Measurements from ENCODE around the gene CAV3.

CAV3 gene

DNA sequence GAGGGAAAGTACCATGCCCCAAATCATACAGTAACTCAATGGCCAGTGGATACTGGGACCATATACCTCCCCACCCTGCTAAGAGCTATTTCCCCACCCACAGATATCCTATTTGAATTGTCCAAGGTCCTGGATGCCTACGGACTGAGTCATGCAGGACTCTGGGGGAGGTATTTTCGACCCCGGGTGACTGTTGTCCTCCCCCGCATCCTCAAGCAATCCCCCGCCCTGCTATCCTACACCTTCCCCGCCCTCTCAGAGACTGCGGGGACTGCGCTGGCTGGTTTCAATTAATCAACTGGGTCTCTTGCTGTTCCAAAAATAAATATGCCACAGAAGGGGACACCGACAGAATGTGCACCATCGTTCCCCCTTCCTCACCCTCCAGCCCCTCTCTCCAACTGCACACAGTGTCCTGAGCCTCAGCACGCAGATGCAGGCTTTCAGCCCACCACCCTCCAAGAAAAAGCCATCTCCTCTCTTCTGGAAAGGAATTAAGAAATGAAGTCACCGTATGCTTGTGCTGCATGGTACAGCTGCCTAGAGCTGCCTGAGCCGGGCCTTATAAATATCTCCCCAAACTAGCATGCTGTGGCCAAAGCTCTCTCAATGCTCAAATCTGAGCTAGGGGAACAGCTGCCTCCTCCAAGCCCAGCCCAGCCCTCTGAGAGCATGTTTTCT, 8.1 kb downstream of the CAV3 start (continued):
- TF ChIP-seq, protein P1, sequence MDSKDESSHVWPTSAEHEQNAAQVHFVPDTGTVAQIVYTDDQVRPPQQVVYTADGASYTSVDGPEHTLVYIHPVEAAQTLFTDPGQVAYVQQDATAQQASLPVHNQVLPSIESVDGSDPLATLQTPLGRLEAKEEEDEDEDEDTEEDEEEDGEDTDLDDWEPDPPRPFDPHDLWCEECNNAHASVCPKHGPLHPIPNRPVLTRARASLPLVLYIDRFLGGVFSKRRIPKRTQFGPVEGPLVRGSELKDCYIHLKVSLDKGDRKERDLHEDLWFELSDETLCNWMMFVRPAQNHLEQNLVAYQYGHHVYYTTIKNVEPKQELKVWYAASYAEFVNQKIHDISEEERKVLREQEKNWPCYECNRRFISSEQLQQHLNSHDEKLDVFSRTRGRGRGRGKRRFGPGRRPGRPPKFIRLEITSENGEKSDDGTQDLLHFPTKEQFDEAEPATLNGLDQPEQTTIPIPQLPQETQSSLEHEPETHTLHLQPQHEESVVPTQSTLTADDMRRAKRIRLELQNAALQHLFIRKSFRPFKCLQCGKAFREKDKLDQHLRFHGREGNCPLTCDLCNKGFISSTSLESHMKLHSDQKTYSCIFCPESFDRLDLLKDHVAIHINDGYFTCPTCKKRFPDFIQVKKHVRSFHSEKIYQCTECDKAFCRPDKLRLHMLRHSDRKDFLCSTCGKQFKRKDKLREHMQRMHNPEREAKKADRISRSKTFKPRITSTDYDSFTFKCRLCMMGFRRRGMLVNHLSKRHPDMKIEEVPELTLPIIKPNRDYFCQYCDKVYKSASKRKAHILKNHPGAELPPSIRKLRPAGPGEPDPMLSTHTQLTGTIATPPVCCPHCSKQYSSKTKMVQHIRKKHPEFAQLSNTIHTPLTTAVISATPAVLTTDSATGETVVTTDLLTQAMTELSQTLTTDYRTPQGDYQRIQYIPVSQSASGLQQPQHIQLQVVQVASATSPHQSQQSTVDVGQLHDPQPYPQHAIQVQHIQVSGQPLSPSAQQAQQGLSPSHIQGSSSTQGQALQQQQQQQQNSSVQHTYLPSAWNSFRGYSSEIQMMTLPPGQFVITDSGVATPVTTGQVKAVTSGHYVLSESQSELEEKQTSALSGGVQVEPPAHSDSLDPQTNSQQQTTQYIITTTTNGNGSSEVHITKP (tag by site-specific recombination; IDR thresholded peaks at IDR 0.05) = peak; percentile 96
- TF ChIP-seq PRDM1 (tag by site-specific recombination; IDR thresholded peaks at IDR 0.05) (no peak), EGR2 (tag by site-specific recombination; IDR thresholded peaks at IDR 0.05; ENCODE audit: low read depth) (peak; percentile 96), ZNF221 (tag by site-specific recombination; IDR thresholded peaks at IDR 0.05; ENCODE audit: borderline replicate concordance) (no peak), ZNF184 (tag by site-specific recombination; IDR thresholded peaks at IDR 0.05) (no peak), ZNF624 (tag by site-specific recombination; IDR thresholded peaks at IDR 0.05) (no peak), ZNF133 (tag by site-specific recombination; IDR thresholded peaks at IDR 0.05) (no peak), KLF9 (tag by site-specific recombination; IDR thresholded peaks at IDR 0.05; ENCODE audit: low read depth) (no peak; the same call in 1 of the 2 replicates), ZFP3 (tag by site-specific recombination; IDR thresholded peaks at IDR 0.05; ENCODE audit: low read depth) (no peak), ZNF544 (tag by site-specific recombination; IDR thresholded peaks at IDR 0.05) (no peak), ZFHX2 (tag by site-specific recombination; conservative IDR thresholded peaks at IDR 0.05) (peak; percentile 98), ZNF571 (tag by site-specific recombination; IDR thresholded peaks at IDR 0.05) (no peak), SCRT2 (tag by site-specific recombination; IDR thresholded peaks at IDR 0.05) (no peak), ZNF404 (tag by site-specific recombination; IDR thresholded peaks at IDR 0.05) (no peak), IKZF3 (tag by site-specific recombination; IDR thresholded peaks at IDR 0.05) (no peak), ZNF335 (tag by site-specific recombination; conservative IDR thresholded peaks at IDR 0.05) (peak; percentile 78), BCL11A (tag by site-specific recombination; IDR thresholded peaks at IDR 0.05; ENCODE audit: low read depth) (peak; percentile 59; the same call in 1 of the 2 replicates), WT1 (tag by site-specific recombination; IDR thresholded peaks at IDR 0.05) (peak; percentile 84), ZNF600 (tag by site-specific recombination; IDR thresholded peaks at IDR 0.05) (peak; percentile 30; the same call in 1 of the 2 replicates), HOXA7 (CRISPR knock-in tag; IDR thresholded peaks at IDR 0.05; ENCODE audit: borderline replicate concordance) (no peak), SP7 (tag by site-specific recombination; IDR thresholded peaks at IDR 0.05) (peak; percentile 39; the same call in 1 of the 2 replicates)
- TF ChIP-seq, protein P2, sequence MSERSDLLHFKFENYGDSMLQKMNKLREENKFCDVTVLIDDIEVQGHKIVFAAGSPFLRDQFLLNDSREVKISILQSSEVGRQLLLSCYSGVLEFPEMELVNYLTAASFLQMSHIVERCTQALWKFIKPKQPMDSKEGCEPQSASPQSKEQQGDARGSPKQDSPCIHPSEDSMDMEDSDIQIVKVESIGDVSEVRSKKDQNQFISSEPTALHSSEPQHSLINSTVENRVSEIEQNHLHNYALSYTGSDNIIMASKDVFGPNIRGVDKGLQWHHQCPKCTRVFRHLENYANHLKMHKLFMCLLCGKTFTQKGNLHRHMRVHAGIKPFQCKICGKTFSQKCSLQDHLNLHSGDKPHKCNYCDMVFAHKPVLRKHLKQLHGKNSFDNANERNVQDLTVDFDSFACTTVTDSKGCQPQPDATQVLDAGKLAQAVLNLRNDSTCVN (tag by site-specific recombination; optimal IDR thresholded peaks at IDR 0.05) = peak; percentile 10

DNA sequence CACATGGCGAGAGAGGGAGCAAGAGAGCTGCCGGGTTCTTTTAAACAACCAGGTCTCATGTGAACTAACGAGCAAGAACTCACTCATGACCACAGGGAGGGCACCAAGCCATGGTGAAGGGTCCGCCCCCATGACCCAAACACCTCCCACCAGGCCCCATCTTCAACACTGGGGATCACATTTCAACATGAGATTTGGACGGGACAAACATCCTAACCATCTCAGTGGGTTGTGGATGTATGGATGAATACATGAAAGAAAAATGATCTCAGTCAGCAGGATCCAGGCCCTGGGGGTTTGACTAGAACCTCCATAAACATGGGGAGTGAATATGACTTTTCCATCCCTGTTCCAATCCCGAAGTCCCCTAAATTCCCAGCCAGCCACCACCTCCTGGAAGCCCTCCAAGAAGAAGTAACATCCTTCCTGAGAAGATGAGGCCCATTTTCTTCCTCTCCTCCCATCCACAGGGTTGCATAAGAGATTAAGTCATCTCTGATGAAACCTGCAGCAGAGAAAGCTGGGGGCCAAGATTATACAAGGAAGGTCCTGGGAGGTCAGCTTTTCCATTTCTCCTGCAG, 9.5 kb downstream of the CAV3 start:
- H3K36me3 ChIP-seq (ENCODE audit: control insufficient read depth in 2 of 2, insufficient read depth in 1 of 2, low read length in 2 of 2) = no peaks in the 10 kb centered on the region
- H3K4me1 ChIP-seq (ENCODE audit: control insufficient read depth, insufficient read depth, low read length) = peaks cover 11% of the 10 kb centered on the region; the same call in 1 of the 2 replicates
- ChIA-PET POLR2A (no interaction called here), CTCF (interaction anchor here (0.8 to 2.3 kb wide), 4 partner anchors 11 to 30 kb away, joined by 3 to 9 read pairs (median 4); partner anchors contain the start of gene OXTR)
- H3K27ac ChIP-seq (ENCODE audit: extremely low read depth, low read depth, low read length) = no peak overlapping the region
- no peaks in the 10 kb centered on the region for H3K9me3 ChIP-seq (ENCODE audit: control insufficient read depth, insufficient read depth, low read depth, low read length)
- H3K4me3 ChIP-seq (ENCODE audit: low read depth, low read length) = no peak overlapping the region
- TF ChIP-seq, protein P1 (tag by site-specific recombination; IDR thresholded peaks at IDR 0.05) = peak; percentile 33; the same call in 1 of the 2 replicates
- TF ChIP-seq, protein P3, sequence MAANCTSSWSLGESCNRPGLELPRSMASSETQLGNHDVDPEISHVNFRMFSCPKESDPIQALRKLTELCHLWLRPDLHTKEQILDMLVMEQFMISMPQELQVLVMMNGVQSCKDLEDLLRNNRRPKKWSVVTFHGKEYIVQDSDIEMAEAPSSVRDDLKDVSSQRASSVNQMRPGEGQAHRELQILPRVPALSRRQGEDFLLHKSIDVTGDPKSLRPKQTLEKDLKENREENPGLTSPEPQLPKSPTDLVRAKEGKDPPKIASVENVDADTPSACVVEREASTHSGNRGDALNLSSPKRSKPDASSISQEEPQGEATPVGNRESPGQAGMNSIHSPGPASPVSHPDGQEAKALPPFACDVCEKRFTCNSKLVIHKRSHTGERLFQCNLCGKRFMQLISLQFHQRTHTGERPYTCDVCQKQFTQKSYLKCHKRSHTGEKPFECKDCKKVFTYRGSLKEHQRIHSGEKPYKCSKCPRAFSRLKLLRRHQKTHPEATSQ (tag by site-specific recombination; IDR thresholded peaks at IDR 0.05) = no peak
- TF ChIP-seq RBAK (tag by site-specific recombination; IDR thresholded peaks at IDR 0.05) (no peak), ZNF174 (tag by site-specific recombination; IDR thresholded peaks at IDR 0.05) (no peak), SCRT2 (tag by site-specific recombination; IDR thresholded peaks at IDR 0.05) (no peak)
